HepG2 (cell line): Measurements from ENCODE around the gene KLK7.

Experiments used
- ARNT ChIP-seq: fragments of 450-650 bp; IDR thresholded peaks from 2 replicates; pipeline ENCODE4 v1.6.1; 2017
- SRSF9 ChIP-seq: fragments of 200-400 bp; formaldehyde crosslinking; IDR thresholded peaks from 2 replicates; pipeline ENCODE4 v1.6.1; 2018; ENCODE audit warnings: borderline replicate concordance, mild to moderate bottlenecking, low read depth, low read length; ENCODE audit not compliant: insufficient read depth, poor library complexity, severe bottlenecking
- SUZ12 ChIP-seq: fragments of 150-350 bp; IDR thresholded peaks from 2 replicates; pipeline ENCODE4 v1.6.1; 2014; ENCODE audit warnings: low read depth, low read length
- ZNF724P ChIP-seq: sonication (generic); formaldehyde crosslinking; IDR thresholded peaks from 2 replicates; pipeline ENCODE4 v1.8.0; 2022; ENCODE audit warnings: missing genetic modification reagents, borderline replicate concordance
- TF ChIP-seq, protein P1 (sequence below): sonication (generic); formaldehyde crosslinking; IDR thresholded peaks from 2 replicates; pipeline ENCODE4 v1.4.0; 2020; ENCODE audit warnings: missing genetic modification reagents, borderline replicate concordance

DNA sequence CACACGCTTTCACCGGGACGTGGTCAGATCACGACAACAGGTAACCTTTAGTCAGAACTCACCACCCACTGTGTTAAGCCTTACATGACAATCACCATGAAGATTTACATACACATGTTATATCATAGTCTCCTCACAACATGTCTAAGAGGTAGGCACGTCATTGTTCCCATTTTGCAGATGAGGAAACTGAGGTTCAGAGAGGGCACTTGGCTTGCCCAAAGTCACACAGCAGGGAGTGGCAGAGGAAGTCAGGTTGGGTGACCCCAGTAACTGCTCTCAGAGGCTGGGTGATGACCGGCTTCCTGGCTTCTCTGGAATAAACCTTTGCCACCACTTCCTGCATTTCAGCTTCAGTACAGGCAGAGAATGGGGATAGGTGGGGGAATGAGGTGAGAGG lies 30.5 kb upstream of the KLK7 start:
- TF ChIP-seq SRSF9 (no peak), ZNF724P (CRISPR knock-in tag) (no peak), ARNT (no peak), SUZ12 (no peak)
- TF ChIP-seq, protein P1, sequence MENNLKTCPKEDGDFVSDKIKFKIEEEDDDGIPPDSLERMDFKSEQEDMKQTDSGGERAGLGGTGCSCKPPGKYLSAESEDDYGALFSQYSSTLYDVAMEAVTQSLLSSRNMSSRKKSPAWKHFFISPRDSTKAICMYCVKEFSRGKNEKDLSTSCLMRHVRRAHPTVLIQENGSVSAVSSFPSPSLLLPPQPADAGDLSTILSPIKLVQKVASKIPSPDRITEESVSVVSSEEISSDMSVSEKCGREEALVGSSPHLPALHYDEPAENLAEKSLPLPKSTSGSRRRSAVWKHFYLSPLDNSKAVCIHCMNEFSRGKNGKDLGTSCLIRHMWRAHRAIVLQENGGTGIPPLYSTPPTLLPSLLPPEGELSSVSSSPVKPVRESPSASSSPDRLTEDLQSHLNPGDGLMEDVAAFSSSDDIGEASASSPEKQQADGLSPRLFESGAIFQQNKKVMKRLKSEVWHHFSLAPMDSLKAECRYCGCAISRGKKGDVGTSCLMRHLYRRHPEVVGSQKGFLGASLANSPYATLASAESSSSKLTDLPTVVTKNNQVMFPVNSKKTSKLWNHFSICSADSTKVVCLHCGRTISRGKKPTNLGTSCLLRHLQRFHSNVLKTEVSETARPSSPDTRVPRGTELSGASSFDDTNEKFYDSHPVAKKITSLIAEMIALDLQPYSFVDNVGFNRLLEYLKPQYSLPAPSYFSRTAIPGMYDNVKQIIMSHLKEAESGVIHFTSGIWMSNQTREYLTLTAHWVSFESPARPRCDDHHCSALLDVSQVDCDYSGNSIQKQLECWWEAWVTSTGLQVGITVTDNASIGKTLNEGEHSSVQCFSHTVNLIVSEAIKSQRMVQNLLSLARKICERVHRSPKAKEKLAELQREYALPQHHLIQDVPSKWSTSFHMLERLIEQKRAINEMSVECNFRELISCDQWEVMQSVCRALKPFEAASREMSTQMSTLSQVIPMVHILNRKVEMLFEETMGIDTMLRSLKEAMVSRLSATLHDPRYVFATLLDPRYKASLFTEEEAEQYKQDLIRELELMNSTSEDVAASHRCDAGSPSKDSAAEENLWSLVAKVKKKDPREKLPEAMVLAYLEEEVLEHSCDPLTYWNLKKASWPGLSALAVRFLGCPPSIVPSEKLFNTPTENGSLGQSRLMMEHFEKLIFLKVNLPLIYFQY (CRISPR knock-in tag) = no peak
